Measurements from ENCODE around the gene CACNG1. TPM values are rescaled to one million over a fixed set of nuclear protein-coding genes. Genes with fewer than 3 reads are reported as not detected.
A peak's percentile ranks its signal among the peaks of the same experiment; 100 is the strongest.

Gene CACNG1
- polyA plus RNA-seq, 1 of the 3 experiments (the other 2 are of a cell fraction), result not detected

- H3F3A ChIP-seq (replicated peaks; ENCODE audit: insufficient read depth), result no peaks in the 10 kb centered on the region
- H3K27me3 ChIP-seq (ENCODE audit: insufficient read depth), result no peaks in the 10 kb centered on the region
- H3K9me3 ChIP-seq, result no peaks in the 10 kb centered on the region
- DNase-seq, result no peak
- H3K79me2 ChIP-seq (ENCODE audit: insufficient read depth), result no peaks in the 10 kb centered on the region
- no peak overlapping the region for H2AFZ ChIP-seq (ENCODE audit: low read depth)
- POLR2A ChIA-PET, result interaction anchor here (0.7 to 5.5 kb wide), 12 partner anchors 19 to 137 kb away, joined by 3 to 125 read pairs (median 10); partner anchors contain the start of gene CACNG4
- H3K36me3 ChIP-seq (replicated peaks in 1 of 2; ENCODE audit: control insufficient read depth in 1 of 2, insufficient read depth in 2 of 2, low read length in 1 of 2), result no peaks in the 10 kb centered on the region
- no peak overlapping the region for H3K4me3 ChIP-seq (ENCODE audit: low read depth in 2 of 2, low read length in 1 of 2)
- H3K4me1 ChIP-seq (ENCODE audit: control insufficient read depth in 1 of 2, insufficient read depth in 2 of 2, low read depth in 1 of 2, low read length in 1 of 2), result peaks cover 0 to 63% of the 10 kb centered on the region in 2 experiments; a peak in 2 of 4 replicates
- H3K9me2 ChIP-seq, result no peaks in the 10 kb centered on the region
- CTCF ChIA-PET, result interaction anchor here (0.8 to 4.7 kb wide), 12 partner anchors 18 to 294 kb away, joined by 3 to 39 read pairs (median 6); no protein-coding TSS in a partner anchor
- TF ChIP-seq SIN3A (IDR thresholded peaks at IDR 0.05; ENCODE audit: borderline replicate concordance, low read depth, low read length) (no peak), YY1 (IDR thresholded peaks at IDR 0.05; ENCODE audit: low read depth) (no peak), RFX5 (IDR thresholded peaks at IDR 0.05; ENCODE audit: low read length) (no peak)
- TF ChIP-seq, protein P1, sequence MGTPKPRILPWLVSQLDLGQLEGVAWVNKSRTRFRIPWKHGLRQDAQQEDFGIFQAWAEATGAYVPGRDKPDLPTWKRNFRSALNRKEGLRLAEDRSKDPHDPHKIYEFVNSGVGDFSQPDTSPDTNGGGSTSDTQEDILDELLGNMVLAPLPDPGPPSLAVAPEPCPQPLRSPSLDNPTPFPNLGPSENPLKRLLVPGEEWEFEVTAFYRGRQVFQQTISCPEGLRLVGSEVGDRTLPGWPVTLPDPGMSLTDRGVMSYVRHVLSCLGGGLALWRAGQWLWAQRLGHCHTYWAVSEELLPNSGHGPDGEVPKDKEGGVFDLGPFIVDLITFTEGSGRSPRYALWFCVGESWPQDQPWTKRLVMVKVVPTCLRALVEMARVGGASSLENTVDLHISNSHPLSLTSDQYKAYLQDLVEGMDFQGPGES (IDR thresholded peaks at IDR 0.05; ENCODE audit: low read depth, low read length), result no peak
- WGBS (ENCODE audit: low lambda C conversion rate), result 92% methylated on average over 6 of the region's 7 CpGs
- no peak overlapping the region for H3K9ac ChIP-seq
- H4K20me1 ChIP-seq (ENCODE audit: insufficient read depth), result no peaks in the 10 kb centered on the region
- peak overlapping the region in 1 of 2 experiments; percentile 99; a peak in 2 of 4 replicates for H3K27ac ChIP-seq (ENCODE audit: low read depth in 2 of 2, low read length in 1 of 2)
- no peak overlapping the region for H3K4me2 ChIP-seq
Observed at GRCh38 chr17:67021196-67021595, 23.2 kb upstream of the CACNG1 start.

DNA sequence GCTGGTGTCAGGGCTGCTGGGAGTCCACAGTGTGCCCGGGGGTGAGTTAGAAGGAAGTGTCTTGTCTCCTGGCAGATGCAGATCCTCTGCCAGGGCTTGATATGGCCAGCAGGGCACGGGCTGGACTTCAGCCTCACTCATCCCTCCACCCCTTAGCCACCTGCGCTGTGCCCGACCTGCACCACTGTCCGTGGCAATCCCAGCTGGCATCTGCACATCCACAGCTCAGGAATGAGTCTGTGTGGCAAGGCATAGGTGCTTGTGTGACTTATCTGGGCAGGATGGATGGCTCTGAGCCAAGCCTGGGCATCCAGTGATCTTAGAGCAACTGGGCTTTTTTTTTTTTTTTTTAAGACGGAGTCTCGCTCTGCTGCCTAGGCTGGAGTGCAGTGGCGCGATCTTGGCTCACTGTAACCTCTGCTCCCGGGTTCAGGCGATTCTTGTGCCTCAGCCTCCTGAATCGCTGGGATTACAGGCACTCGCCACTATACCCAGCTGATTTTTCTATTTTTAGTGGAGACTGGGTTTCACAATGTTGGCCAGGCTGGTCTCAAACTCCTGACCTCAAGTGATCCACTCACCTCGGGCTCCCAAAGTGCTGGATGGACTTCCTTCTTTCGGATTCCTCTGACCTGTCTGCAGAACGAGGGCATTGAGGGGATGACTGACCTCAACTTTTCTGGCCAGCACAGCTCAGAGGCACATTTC, 22.5 kb upstream of the CACNG1 start:
- ChIA-PET CTCF (interaction anchor here (0.8 to 4.7 kb wide), 9 partner anchors 18 to 136 kb away, joined by 3 to 39 read pairs (median 7); no protein-coding TSS in a partner anchor), POLR2A (interaction anchor here (0.7 to 5.5 kb wide), 5 partner anchors 34 to 136 kb away, joined by 3 to 125 read pairs (median 13); partner anchors contain the start of gene CACNG4)
- H3F3A ChIP-seq (replicated peaks; ENCODE audit: insufficient read depth), result no peaks in the 10 kb centered on the region
- H3K36me3 ChIP-seq (replicated peaks in 1 of 2; ENCODE audit: control insufficient read depth in 1 of 2, insufficient read depth in 2 of 2, low read length in 1 of 2), result no peaks in the 10 kb centered on the region
- no peaks in the 10 kb centered on the region for H3K79me2 ChIP-seq (ENCODE audit: insufficient read depth)
- WGBS (ENCODE audit: low lambda C conversion rate), result 77% methylated on average over 15 of the region's 16 CpGs
- no peaks in the 10 kb centered on the region for H4K20me1 ChIP-seq (ENCODE audit: insufficient read depth)
- H3K4me3 ChIP-seq (ENCODE audit: low read depth in 2 of 2, low read length in 1 of 2), result no peak overlapping the region
- H3K4me2 ChIP-seq, result no peak overlapping the region
- no peak overlapping the region for H2AFZ ChIP-seq (ENCODE audit: low read depth)
- H3K9me3 ChIP-seq, result no peaks in the 10 kb centered on the region
- DNase-seq, result peak; percentile 67
- no peaks in the 10 kb centered on the region for H3K9me2 ChIP-seq
- TF ChIP-seq REST (IDR thresholded peaks at IDR 0.05; ENCODE audit: low read depth, low read length) (no peak), EP300 (IDR thresholded peaks at IDR 0.05; ENCODE audit: borderline replicate concordance in 1 of 2, low read depth in 1 of 2, low read length in 1 of 2) (peak in 1 of 2 experiments; percentile 51; a peak in 1 of 4 replicates), CHD2 (IDR thresholded peaks at IDR 0.05; ENCODE audit: low read length, partially characterized antibody) (no peak), EZH2phosphoT487 (IDR thresholded peaks at IDR 0.05; ENCODE audit: borderline replicate concordance, low read depth) (no peak), GATA2 (CRISPR knock-in tag; IDR thresholded peaks at IDR 0.05) (peak; percentile 40; the same call in 1 of the 2 replicates), RCOR1 (IDR thresholded peaks at IDR 0.05; ENCODE audit: low read length) (peak; percentile 60; the same call in 1 of the 2 replicates)
- peaks cover 0 to 57% of the 10 kb centered on the region in 2 experiments; a peak in 2 of 4 replicates for H3K4me1 ChIP-seq (ENCODE audit: control insufficient read depth in 1 of 2, insufficient read depth in 2 of 2, low read depth in 1 of 2, low read length in 1 of 2)
- H3K9ac ChIP-seq, result no peak overlapping the region
- H3K27ac ChIP-seq (ENCODE audit: low read depth in 2 of 2, low read length in 1 of 2), result peak overlapping the region in 1 of 2 experiments; percentile 99; a peak in 2 of 4 replicates
- H3K27me3 ChIP-seq (ENCODE audit: insufficient read depth), result no peaks in the 10 kb centered on the region
